Smooth muscle cell (in vitro differentiated cells): ENCODE data around the gene WASF2. TPM values are rescaled to one million over a fixed set of nuclear protein-coding genes. Genes with fewer than 3 reads are reported as not detected.

Experiments
- DNase-seq: peaks from one replicate; lab custom pipeline; 2025; ENCODE audit not compliant: unreplicated experiment; lab: John Stamatoyannopoulos, UW
- H2AFZ ChIP-seq: fragments of 200-600 bp; sonication (generic); 2 replicates; pipeline ENCODE4 v1.6.0; 2016; ENCODE audit warnings: antibody characterized with exemption, low read depth, mild to moderate bottlenecking
- H3F3A ChIP-seq: fragments of 200-600 bp; sonication (generic); 2 replicates; pipeline ENCODE4 v1.6.0; 2017; ENCODE audit warnings: antibody characterized with exemption, low read depth
- H3K27ac ChIP-seq: fragments of 200-600 bp; sonication (generic); 2 replicates; pipeline ENCODE4 v1.5.1; 2016; ENCODE audit warnings: low read depth, mild to moderate bottlenecking
- H3K27me3 ChIP-seq: fragments of 200-600 bp; sonication (generic); 2 replicates; pipeline ENCODE4 v1.6.1; 2016; ENCODE audit warnings: low read depth, mild to moderate bottlenecking
- H3K36me3 ChIP-seq: fragments of 200-600 bp; sonication (generic); 2 replicates; pipeline ENCODE4 v1.5.1; 2016; ENCODE audit warnings: low read depth
- H3K4me1 ChIP-seq: fragments of 200-600 bp; sonication (generic); 2 replicates; pipeline ENCODE4 v1.5.1; 2016; ENCODE audit warnings: low read depth
- H3K4me2 ChIP-seq: fragments of 200-600 bp; sonication (generic); 2 replicates; pipeline ENCODE4 v1.6.0; 2016; ENCODE audit warnings: mild to moderate bottlenecking
- H3K4me3 ChIP-seq: fragments of 200-600 bp; sonication (generic); 2 replicates; pipeline ENCODE4 v1.5.1; 2016; ENCODE audit warnings: mild to moderate bottlenecking
- H3K79me2 ChIP-seq: fragments of 200-600 bp; sonication (generic); 2 replicates; pipeline ENCODE4 v1.6.0; 2016; ENCODE audit warnings: low read depth, mild to moderate bottlenecking
- H3K9ac ChIP-seq: fragments of 200-600 bp; sonication (generic); 2 replicates; pipeline ENCODE4 v1.6.0; 2016; ENCODE audit warnings: low read depth
- H3K9me3 ChIP-seq: fragments of 200-600 bp; sonication (generic); replicated peaks from 2 replicates; pipeline ENCODE4 v1.5.1; 2016; ENCODE audit warnings: low read depth
- H4K20me1 ChIP-seq: fragments of 200-600 bp; sonication (generic); 2 replicates; pipeline ENCODE4 v1.6.0; 2016; ENCODE audit warnings: low read depth
- CTCF ChIP-seq: fragments of 200-600 bp; sonication (generic); IDR thresholded peaks from 2 replicates; pipeline ENCODE4 v1.5.1; 2017; ENCODE audit warnings: borderline replicate concordance, mild to moderate bottlenecking, antibody characterized with exemption; ENCODE audit not compliant: insufficient read depth, poor library complexity, severe bottlenecking
- WGBS: methylation state at CpG from one replicate; pipeline ENCODE4 v1.1.7; 2016; ENCODE audit warnings: low lambda C conversion rate; 5-methylcytosine and 5-hydroxymethylcytosine counted together
- polyA plus RNA-seq: library from polyadenylated mRNA; unstranded; fragments of >200 nt; fragmentation: Nextera tagmentation; extraction: Ambion mirVana; gene quantifications from 2 replicates; pipeline ENCODE4 v1.2.1, GENCODE V29; 2016
- total RNA-seq: library from RNA; depleted of rRNA; stranded (reverse); fragments of >200 nt; gene quantifications from 2 replicates; pipeline ENCODE4 v1.2.3, GENCODE V29; 2014

Gene WASF2
- total and polyA plus RNA-seq, 2 experiments from 2014 or later, result 34.3 to 46.1 TPM

GRCh38 chr1:27447883-27448282 lies 42.1 kb downstream of the WASF2 start:
- DNase-seq, result no peak
- Histone ChIP-seq H3F3A (peaks cover 17% of the 10 kb centered on the region), H3K36me3 (no peaks in the 10 kb centered on the region), H3K9ac (no peak overlapping the region), H3K79me2 (peaks cover 82% of the 10 kb centered on the region), H3K27me3 (no peaks in the 10 kb centered on the region), H3K4me3 (no peak overlapping the region), H3K4me2 (no peak overlapping the region), H3K9me3 (no peaks in the 10 kb centered on the region), H3K4me1 (peaks cover 14% of the 10 kb centered on the region), H3K27ac (no peak overlapping the region), H2AFZ (no peak overlapping the region), H4K20me1 (peaks cover 99% of the 10 kb centered on the region)
- no peak for TF ChIP-seq CTCF
- 95% methylated on average over 3 of the region's 3 CpGs for WGBS

- Histone ChIP-seq H3K36me3 (no peaks in the 10 kb centered on the region), H3K9me3 (no peaks in the 10 kb centered on the region), H3F3A (peaks cover 17% of the 10 kb centered on the region), H3K4me3 (no peak overlapping the region), H3K4me1 (peaks cover 14% of the 10 kb centered on the region), H3K27me3 (no peaks in the 10 kb centered on the region), H2AFZ (no peak overlapping the region), H3K27ac (no peak overlapping the region), H3K9ac (no peak overlapping the region), H3K4me2 (no peak overlapping the region), H3K79me2 (peaks cover 83% of the 10 kb centered on the region), H4K20me1 (peaks cover 100% of the 10 kb centered on the region)
- 93% methylated on average over 3 of the region's 3 CpGs for WGBS
- TF ChIP-seq CTCF, result no peak
- no peak for DNase-seq
Observed at GRCh38 chr1:27447399-27447798, 42.6 kb downstream of the WASF2 start.

- Histone ChIP-seq H3K4me1 (peaks cover 14% of the 10 kb centered on the region), H3K36me3 (no peaks in the 10 kb centered on the region), H3F3A (peaks cover 17% of the 10 kb centered on the region), H3K79me2 (peaks cover 83% of the 10 kb centered on the region), H3K9me3 (no peaks in the 10 kb centered on the region), H2AFZ (no peak overlapping the region), H3K4me3 (no peak overlapping the region), H3K9ac (no peak overlapping the region), H4K20me1 (peaks cover 99% of the 10 kb centered on the region), H3K27ac (no peak overlapping the region), H3K4me2 (peak overlapping the region; percentile 67), H3K27me3 (no peaks in the 10 kb centered on the region)
- TF ChIP-seq CTCF, result no peak
- DNase-seq, result no peak
- 92% methylated on average over 6 of the region's 6 CpGs for WGBS
Observed at GRCh38 chr1:27446496-27447020, 43.4 kb downstream of the WASF2 start.
